VCaP (cell line): Measurements from ENCODE around the gene FCRL1.

Source experiments
- H3K27ac ChIP-seq: fragments of 450-650 bp; 2 replicates; pipeline ENCODE4 v1.5.1; 2017
- CTCF ChIP-seq: fragments of 450-650 bp; conservative IDR thresholded peaks from 2 replicates; pipeline ENCODE4 v1.5.1; 2017; ENCODE audit warnings: mild to moderate bottlenecking, moderate library complexity

Gene FCRL1, protein sequence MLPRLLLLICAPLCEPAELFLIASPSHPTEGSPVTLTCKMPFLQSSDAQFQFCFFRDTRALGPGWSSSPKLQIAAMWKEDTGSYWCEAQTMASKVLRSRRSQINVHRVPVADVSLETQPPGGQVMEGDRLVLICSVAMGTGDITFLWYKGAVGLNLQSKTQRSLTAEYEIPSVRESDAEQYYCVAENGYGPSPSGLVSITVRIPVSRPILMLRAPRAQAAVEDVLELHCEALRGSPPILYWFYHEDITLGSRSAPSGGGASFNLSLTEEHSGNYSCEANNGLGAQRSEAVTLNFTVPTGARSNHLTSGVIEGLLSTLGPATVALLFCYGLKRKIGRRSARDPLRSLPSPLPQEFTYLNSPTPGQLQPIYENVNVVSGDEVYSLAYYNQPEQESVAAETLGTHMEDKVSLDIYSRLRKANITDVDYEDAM

GRCh38 chr1:157819896-157820295 is at the start of gene FCRL1:
TSS of gene FCRL1 (minus strand) at chr1:157820120. CDS start at chr1:157820037, 83 bp downstream.
- TF ChIP-seq CTCF = no peak
- no peak within 1 kb of the TSS for H3K27ac ChIP-seq

- TF ChIP-seq CTCF = no peak
- no peak overlapping the region for H3K27ac ChIP-seq
These were observed 48.7 kb upstream of the FCRL1 start for GRCh38 chr1:157868654-157869053.

DNA sequence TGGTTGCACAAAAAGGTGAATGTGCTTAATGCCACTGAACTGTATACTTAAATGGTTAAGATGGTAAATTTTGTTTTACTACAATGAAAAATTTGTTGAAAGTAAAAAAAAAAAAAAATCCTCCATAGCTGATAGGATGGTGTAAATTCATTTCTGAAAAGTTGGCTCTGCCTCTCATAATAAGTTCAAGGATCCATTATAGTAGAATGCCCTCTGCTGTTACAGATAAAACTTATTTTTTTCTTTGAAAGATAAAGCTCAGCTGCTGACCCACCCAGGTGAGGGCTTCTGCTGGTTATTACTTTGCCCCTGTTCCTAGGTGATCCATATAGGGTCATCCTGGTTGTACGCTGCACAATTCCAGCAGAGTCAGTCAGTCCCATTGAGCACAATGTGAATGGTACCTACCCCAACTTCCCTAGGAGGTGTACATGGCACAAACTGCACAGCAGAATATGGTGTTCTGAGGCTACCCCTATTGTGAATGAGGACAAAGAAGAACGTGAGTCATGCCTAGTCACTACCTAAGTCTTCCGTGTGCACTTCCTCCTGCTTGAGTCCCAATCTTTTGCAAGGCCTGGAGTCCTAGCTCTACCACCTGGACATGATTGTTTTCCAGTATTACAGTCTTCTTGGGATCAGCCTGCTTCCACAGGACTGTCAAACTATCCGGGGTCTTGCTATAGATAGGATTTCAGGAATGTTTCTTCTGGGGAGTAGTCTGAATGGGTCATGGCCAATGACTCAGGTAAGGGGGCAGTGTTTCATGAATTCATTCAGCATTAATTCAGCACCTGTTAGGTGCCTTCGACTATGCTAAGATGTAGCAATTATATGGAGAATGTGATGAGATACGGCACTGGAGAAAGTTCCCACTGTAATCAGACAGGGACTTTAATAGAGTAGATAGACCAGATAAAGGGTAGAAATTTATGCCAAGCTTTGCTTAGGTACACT is 42.5 kb upstream of the FCRL1 start:
- no peak for TF ChIP-seq CTCF
- H3K27ac ChIP-seq = no peak overlapping the region

DNA sequence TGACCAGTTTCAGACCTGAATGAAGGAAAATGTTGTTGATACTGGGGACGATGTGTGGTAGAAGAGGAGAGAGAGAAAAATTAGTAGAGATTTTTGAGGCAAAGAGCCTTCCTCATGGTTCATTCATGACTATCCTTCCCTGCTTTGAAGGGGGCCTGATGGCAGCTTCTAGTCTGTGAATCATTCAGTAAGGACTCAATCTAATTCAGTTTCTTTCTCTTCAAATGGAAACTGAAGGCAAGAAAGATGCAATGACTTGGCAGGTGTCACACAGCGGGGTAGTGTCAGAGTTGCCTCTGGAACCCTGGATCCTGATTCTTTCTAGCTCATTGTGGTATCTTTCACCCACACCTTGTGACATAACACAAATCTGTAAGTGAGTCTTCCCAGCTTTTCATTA is 36.6 kb upstream of the FCRL1 start:
- H3K27ac ChIP-seq = no peak overlapping the region
- TF ChIP-seq CTCF = no peak

DNA sequence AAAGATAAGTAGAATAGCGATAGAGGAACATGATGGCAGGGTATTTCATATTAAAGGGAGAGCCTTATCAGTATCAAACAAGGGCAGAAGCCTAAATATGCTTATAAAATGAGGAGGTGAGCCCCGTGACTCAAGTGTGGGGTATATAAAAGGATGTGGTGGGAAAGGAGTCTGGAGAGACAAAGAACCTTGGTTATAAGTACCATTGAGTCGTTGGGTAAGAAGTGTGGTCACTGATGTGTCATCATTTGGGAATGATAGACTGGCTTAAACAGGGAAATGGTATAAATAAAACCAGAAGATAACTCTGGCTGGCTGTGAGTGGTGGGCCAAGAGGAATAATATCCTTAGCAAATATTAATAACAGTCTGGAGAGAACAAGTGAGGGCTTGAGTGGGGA is 32.6 kb upstream of the FCRL1 start:
- H3K27ac ChIP-seq = no peak overlapping the region
- no peak for TF ChIP-seq CTCF

DNA sequence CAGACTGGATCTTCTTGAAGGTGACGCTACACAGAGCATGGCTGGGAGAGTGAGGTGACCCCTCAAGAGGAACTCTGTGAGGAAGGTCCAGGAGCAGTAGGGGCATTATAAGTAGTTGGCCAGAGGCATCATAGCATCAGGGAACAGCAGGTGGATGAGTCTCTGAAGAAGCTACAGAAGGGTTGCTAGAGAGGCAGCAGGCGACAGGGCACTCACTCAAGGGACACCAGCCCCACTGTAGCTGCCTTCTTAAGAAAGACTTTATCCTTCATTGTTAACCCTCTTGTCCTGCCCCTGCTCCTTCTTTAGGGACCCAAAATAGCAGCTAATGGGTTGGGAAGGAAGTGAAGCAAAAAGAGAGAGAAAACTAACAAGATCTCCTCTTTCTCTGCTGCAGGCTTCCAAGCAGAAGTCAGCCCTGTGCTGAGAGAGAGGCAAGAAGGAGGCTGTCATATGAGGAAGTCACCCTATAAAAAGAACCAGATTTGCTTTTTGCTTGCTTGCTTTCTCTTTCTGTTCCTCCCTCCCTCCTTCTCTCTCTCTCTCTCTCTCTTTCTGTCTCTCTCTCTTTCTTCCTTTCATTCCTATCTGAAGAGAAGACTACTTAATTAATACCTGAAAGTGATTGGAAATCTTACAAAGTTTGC is 29.4 kb upstream of the FCRL1 start:
- TF ChIP-seq CTCF = no peak
- no peak overlapping the region for H3K27ac ChIP-seq
